IMR-90 (cell line): ENCODE data around the gene PCSK6.

ENCODE experiments used
- CEBPB ChIP-seq: IDR thresholded peaks from 2 replicates; pipeline ENCODE4 v1.6.1; 2012; ENCODE audit warnings: low read depth, low read length, improper control_type of control experiment
- CHD1 ChIP-seq: IDR thresholded peaks from 2 replicates; pipeline ENCODE4 v1.6.1; 2012; ENCODE audit warnings: low read depth, low read length, improper control_type of control experiment
- CTCF ChIP-seq: conservative IDR thresholded peaks from 2 replicates; pipeline ENCODE4 v1.5.1; 2012; ENCODE audit warnings: mild to moderate bottlenecking, low read depth, low read length, improper control_type of control experiment
- FOS ChIP-seq: fragments of 150-350 bp; IDR thresholded peaks from 2 replicates; pipeline ENCODE4 v1.6.1; 2016; ENCODE audit warnings: low read depth, low read length
- MXI1 ChIP-seq: IDR thresholded peaks from 2 replicates; pipeline ENCODE4 v1.6.1; 2012; ENCODE audit warnings: low read depth, mild to moderate bottlenecking, low read length, moderate library complexity, borderline replicate concordance
- POLR2A ChIP-seq: IDR thresholded peaks from 2 replicates; pipeline ENCODE4 v1.6.1; 2012; ENCODE audit warnings: mild to moderate bottlenecking, low read depth, low read length
- RAD21 ChIP-seq: IDR thresholded peaks from 2 replicates; pipeline ENCODE4 v1.6.1; 2012; ENCODE audit warnings: low read length, improper control_type of control experiment
- RFX5 ChIP-seq: IDR thresholded peaks from 2 replicates; pipeline ENCODE4 v1.8.0; 2012; ENCODE audit warnings: low read depth, mild to moderate bottlenecking, low read length, moderate library complexity
- SMC3 ChIP-seq: fragments of 150-350 bp; IDR thresholded peaks from 2 replicates; pipeline ENCODE4 v1.6.1; 2016; ENCODE audit warnings: low read depth, mild to moderate bottlenecking, antibody characterized with exemption, low read length, moderate library complexity
- USF2 ChIP-seq: fragments of 150-350 bp; IDR thresholded peaks from 2 replicates; pipeline ENCODE4 v1.6.1; 2017; ENCODE audit warnings: mild to moderate bottlenecking, antibody characterized with exemption, low read length, low read depth
- TF ChIP-seq, protein P1 (sequence below): fragments of 150-350 bp; IDR thresholded peaks from 2 replicates; pipeline ENCODE4 v1.6.1; 2016; ENCODE audit warnings: low read depth, mild to moderate bottlenecking, low read length, moderate library complexity, borderline replicate concordance

GRCh38 chr15:101458158-101458900 lies 31.2 kb downstream of the PCSK6 start:
- TF ChIP-seq RAD21 (no peak), SMC3 (no peak), CTCF (no peak), CEBPB (no peak), POLR2A (no peak), MXI1 (no peak), RFX5 (no peak), CHD1 (no peak), USF2 (no peak), FOS (no peak)
- TF ChIP-seq, protein P1, sequence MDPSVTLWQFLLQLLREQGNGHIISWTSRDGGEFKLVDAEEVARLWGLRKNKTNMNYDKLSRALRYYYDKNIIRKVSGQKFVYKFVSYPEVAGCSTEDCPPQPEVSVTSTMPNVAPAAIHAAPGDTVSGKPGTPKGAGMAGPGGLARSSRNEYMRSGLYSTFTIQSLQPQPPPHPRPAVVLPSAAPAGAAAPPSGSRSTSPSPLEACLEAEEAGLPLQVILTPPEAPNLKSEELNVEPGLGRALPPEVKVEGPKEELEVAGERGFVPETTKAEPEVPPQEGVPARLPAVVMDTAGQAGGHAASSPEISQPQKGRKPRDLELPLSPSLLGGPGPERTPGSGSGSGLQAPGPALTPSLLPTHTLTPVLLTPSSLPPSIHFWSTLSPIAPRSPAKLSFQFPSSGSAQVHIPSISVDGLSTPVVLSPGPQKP: no peak
